SW480 (cell line): ENCODE data around the gene ENPP3.

Experiments used
- DNase-seq: peaks from one replicate; pipeline ENCODE4 v3.0.0-alpha.2; 2016; ENCODE audit warnings: low spot score

Gene ENPP3

GRCh38 chr6:131636880-131637792 lies at the start of gene ENPP3:
Gene ENPP3 (plus strand): TSS chr6:131637302. CDS start chr6:131637385, 83 bp downstream.
- DNase-seq, result no peak

GRCh38 chr6:131587909-131588308 lies 49.2 kb upstream of the ENPP3 start:
- no peak for DNase-seq

DNA sequence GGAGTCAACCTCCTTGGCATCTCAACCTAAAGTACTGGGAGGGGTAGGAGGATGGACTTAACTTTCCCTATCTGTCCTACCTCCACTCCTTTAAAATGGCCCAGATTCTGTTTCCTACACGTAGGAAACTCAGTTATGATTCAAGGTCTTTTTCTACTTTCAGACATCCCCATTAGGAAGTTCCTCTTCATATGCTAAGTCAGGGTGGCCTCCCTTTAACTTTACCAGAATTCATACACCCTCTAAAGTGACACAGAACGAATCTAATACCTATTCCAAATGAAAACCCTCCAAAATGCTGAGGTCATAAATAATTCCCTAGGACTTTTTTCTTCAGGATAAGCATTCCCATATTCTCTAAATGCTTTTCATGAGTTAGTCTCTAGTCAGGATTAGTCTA lies 48.5 kb upstream of the ENPP3 start:
- DNase-seq, result no peak

DNA sequence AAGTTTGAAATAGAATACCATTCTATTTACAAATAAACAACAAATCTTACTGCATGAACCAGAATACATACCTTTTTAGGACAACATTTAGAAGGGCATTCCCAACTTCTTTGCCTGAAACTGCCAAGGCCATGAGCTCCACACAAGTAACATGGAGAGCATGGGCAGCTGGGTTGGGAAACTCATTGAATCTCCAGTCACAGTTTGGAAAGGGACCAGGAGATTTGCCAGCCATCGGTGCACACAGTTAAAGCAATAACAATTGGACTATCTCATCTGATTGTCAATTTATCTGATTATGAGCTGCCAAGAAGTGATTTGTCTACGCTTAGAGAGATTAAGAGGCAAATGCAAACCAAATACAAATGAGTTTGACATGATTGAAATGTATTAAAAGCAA lies 44.2 kb upstream of the ENPP3 start:
- DNase-seq, result no peak

GRCh38 chr6:131594074-131594473 lies 43.0 kb upstream of the ENPP3 start:
- DNase-seq, result no peak

DNA sequence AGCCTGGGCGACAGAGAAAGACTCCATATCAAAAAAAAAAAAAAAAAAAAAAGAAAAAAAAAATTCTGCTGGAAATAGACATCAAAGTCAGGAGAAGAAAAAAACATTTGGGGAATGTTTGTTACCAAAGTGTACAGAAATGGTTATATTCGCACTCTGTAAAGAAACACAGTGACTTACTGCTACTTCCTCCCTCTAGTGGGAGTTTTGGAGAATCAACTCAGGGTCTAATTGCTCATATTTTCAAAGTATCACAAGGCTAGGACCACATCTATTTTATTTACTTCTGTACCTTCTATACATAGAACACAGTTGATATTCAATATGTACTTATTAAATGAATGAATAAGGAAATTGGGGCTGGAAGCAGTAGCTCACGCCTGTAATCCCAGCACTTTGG lies 39.7 kb upstream of the ENPP3 start:
- no peak for DNase-seq

DNA sequence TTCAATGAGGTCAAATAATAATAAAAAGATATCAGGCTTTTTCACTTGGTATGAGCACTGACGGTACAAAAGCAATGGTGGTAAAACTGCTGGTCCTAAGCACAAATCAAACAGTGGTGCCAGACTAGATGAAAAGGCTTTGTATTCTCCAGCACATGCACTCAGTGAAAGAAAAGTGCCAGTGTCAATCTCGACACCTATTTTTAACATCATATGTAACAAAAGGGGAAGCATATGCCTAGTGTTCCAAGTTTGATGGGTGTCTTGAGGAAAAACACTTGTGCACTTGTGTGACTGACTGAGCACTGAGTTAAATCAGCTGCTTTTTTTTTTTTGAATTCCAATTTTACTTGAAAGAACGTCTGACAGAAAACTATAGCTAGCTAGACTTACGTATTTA lies 36.4 kb upstream of the ENPP3 start:
- DNase-seq, result no peak

DNA sequence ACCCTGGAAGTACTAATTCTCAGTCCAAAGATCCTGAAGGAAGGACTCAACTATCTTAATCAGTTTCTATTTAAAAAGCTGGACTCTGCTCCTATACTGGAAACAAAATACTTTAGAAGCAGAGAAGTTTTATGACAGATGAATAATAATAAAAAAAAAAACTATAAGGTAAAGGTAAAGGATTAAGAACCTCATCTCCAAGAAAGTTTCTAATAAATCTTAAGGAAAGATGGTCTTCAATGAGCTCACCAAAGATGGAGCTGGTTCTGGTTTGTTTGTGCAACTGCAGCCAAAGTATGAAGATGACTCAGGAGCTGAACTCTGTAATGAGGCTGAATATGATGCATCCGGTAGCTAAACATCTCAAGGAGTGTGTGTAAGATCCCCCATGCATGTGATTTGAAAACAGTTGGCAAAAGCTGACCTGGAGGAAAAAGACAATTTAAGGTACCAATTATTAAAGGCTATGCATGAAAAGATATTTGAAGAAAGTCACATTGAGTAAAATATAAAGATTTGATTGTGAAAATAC lies 34.3 kb upstream of the ENPP3 start:
- no peak for DNase-seq

DNA sequence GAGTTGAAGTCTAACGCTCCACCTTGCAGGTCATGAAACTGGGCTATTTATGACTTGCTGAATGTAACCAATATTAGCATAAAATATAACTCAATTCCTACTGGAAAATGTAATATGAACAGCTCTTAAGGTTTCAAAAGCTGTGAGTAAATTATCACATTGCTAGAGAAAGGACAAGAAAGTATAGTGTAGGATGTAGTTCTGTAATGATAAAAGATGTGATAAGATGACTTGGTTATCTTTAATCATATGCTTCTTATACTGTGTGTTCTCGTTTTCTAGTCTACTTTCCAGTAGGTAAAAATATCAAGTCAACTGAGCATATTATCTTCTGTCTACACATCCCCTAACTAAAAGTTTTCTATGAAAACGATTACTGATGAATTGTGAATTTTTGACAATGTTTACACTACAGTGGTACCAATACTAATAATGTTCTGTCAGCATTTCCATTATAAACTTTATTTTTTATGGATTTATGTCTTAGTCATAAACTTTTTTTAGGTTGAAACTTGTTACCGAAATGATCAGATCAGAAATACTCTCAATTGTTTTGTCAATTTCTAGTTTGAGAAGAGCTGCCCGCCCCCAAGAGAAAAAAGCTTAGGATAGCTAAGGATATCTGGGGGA lies 23.7 kb upstream of the ENPP3 start:
- DNase-seq, result no peak

DNA sequence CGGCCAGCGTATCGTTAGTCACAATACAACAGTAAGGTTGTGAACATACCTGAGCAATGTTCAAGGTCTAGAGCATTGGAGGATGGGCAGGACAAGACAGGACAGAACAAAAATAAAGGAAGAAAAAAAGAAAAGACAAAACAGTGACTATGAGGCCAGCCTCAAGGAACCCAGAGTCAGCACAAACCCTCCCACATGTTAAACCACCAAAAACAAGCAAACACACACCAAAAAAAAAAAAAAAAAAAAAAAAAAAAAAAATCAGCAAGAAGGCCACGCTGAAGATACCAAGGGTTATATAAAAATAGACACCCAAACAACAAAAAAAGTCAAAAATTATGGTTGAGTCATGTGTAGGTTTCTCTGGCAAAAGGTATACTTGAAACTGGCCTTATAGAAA lies 21.8 kb upstream of the ENPP3 start:
- no peak for DNase-seq

GRCh38 chr6:131627724-131628682 lies 9.1 kb upstream of the ENPP3 start, which contains the start of gene MED23:
Gene MED23 (minus strand): TSS chr6:131628242. CDS start chr6:131628049, 193 bp downstream.
- peak; percentile 88 for DNase-seq

GRCh38 chr6:131628726-131629125 lies 8.4 kb upstream of the ENPP3 start:
- DNase-seq, result no peak

GRCh38 chr6:131629651-131630050 lies 7.5 kb upstream of the ENPP3 start:
- no peak for DNase-seq

GRCh38 chr6:131631625-131632289 lies 5.3 kb upstream of the ENPP3 start:
- DNase-seq, result no peak

- no peak for DNase-seq
Observed at GRCh38 chr6:131635384-131636340, 1.4 kb upstream of the ENPP3 start.

- DNase-seq, result no peak
Observed at GRCh38 chr6:131638013-131638412, 911 bp downstream of the ENPP3 start.

- no peak for DNase-seq
Observed at GRCh38 chr6:131640100-131640499, 3.0 kb downstream of the ENPP3 start.

- DNase-seq, result no peak
Observed at GRCh38 chr6:131640576-131640975, 3.5 kb downstream of the ENPP3 start.

- no peak for DNase-seq
Observed at GRCh38 chr6:131641554-131641953, 4.5 kb downstream of the ENPP3 start.

GRCh38 chr6:131642565-131642964 lies 5.5 kb downstream of the ENPP3 start:
- no peak for DNase-seq
